ENCODE data around the gene MRPL51. TPM values are rescaled to one million over a fixed set of nuclear protein-coding genes. Genes with fewer than 3 reads are reported as not detected.
"Not testable (repeated sequence)": the region's sequence is repeated elsewhere in the genome, so short reads cannot be mapped to it uniquely, and the experiment has no call there.

The MRPL51 gene
- total RNA-seq, 2 donors from 2014 or later, result 305 to 440 TPM

DNA sequence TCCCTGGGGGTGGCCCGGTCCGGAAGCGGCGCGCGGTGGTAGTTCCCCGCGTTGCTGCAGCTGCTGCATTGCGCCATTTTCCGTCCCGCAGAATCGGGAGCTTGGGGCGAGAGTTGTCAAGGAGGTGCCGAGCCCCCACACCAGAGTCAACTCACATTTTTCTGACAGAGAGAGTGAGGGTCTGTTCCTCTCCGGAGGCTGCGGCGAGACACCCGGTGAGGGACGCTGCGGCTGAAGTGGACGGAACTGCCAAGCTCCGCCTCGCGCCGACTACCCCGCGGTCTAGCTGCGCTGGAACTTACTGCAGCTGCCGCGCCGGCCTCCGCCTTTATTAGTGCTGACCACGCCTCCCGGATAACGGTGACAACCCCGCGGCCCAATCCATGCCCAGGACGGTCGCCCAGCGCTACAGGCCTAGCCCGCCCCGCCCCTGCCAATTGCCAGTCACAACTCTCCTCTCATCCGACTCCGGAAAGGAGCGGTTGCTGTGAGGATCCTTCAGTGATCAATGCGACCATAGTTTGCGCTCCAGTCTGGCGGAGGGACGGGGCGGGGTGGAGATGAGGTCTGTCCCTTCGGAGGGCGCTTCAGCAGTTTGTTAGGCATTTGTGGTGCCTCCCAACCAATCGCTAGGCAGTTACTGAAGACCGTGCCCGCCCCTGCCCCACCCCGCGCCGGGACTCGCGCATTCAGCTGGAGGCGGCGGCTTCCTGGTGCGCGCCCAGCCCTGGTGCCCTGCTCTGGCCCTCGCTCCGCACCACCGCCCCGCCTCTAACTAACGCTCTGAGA is 22.5 kb downstream of the MRPL51 start, which contains the start of gene VAMP1:
TSS of gene VAMP1 (minus strand) at position 303 of the 789 bp plus-strand sequence. CDS start at position 157, 146 bp downstream.
- H3K9me3 Mint-ChIP-seq, result no peaks in the 10 kb centered on the region
- H3K36me3 Mint-ChIP-seq, result peaks cover 33 to 48% of the 10 kb centered on the region in 2 donors
- H3K27ac Mint-ChIP-seq, result peak within 1 kb of the TSS; percentile 86 to 97
- peak; percentile 98 for DNase-seq (ENCODE audit: low spot score in 2 of 2)
- ATAC-seq, result peak; percentile 88 to 90

GRCh38 chr12:6469609-6470374 is 23.3 kb downstream of the MRPL51 start:
- Mint-ChIP-seq H3K9me3 (no peaks in the 10 kb centered on the region), H3K36me3 (peaks cover 34 to 54% of the 10 kb centered on the region in 2 donors), H3K27ac (peak overlapping the region; percentile 86 to 97)
- ATAC-seq (no peak), DNase-seq (ENCODE audit: low spot score in 2 of 2) (no peak)

- Mint-ChIP-seq H3K27ac (peak overlapping the region; percentile 86 to 97), H3K9me3 (no peaks in the 10 kb centered on the region), H3K36me3 (peaks cover 41 to 61% of the 10 kb centered on the region in 2 donors)
- no peak for DNase-seq (ENCODE audit: low spot score in 2 of 2)
- no peak for ATAC-seq
Measured at GRCh38 chr12:6469092-6469491, 24.0 kb downstream of the MRPL51 start.

DNA sequence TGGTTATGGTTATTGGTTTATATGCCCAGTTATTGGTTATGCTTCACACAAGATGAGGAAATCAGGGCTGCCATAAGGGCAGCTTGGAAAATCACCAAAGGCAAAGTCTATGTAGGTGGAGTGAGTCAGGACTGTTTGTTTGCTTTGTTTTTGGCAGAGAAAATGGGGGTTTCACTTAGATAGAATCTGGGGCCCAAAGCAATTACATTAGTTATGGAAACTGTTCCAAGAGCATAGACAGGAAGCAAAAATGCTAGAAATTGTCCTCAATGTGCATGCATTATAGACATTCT is 24.8 kb downstream of the MRPL51 start:
- ATAC-seq (no peak), DNase-seq (ENCODE audit: low spot score in 2 of 2) (no peak)
- peak overlapping the region; percentile 86 to 97 for H3K27ac Mint-ChIP-seq
- H3K9me3 Mint-ChIP-seq, result no peaks in the 10 kb centered on the region
- H3K36me3 Mint-ChIP-seq, result peaks cover 49 to 69% of the 10 kb centered on the region in 2 donors

DNA sequence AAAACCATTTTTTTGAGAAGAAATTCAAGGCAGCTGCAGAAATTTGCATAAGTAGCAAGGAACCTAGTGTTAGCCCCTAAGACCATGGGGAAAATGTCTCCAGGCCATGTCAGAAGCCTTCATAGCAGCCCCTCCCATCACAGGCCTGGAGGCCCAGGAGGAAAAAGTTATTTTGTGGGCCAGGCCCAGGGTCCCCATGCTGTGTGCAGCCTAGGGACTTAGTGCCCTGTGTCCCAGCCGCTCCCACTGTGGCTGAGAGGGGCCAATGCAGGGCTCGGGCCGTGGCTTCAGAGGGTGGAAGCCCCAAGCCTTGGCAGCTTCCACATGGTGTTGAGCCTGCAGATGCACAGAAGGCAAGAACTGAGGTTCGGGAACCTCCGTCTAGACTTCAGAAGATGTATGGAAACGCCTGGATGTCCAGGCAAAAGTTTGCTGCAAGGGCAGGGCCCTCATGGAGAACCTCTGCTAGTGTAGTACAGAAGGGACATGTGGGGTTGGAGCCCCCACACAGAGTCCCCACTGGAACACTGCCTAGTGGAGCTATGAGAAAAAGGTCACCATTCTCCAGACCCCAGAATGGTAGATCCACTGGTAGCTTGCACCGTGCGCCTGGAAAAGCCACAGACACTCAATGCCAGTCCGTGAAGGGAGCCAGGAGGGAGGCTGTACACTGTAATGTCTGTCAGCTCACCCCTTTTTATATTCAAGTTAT is 25.3 kb downstream of the MRPL51 start:
- Mint-ChIP-seq H3K36me3 (peaks cover 54 to 74% of the 10 kb centered on the region in 2 donors), H3K27ac (peak overlapping the region; percentile 86 to 98)
- H3K9me3 Mint-ChIP-seq; DNase-seq (ENCODE audit: low spot score in 2 of 2); ATAC-seq: not testable (repeated sequence)

GRCh38 chr12:6466751-6467150 is 26.3 kb downstream of the MRPL51 start:
- H3K9me3 Mint-ChIP-seq; DNase-seq (ENCODE audit: low spot score in 2 of 2); ATAC-seq: not testable (repeated sequence)
- Mint-ChIP-seq H3K27ac (peak overlapping the region; percentile 86 to 98), H3K36me3 (peaks cover 64 to 84% of the 10 kb centered on the region in 2 donors)

GRCh38 chr12:6466184-6466573 is 26.9 kb downstream of the MRPL51 start:
- ATAC-seq (no peak), DNase-seq (ENCODE audit: low spot score in 2 of 2) (no peak)
- H3K27ac Mint-ChIP-seq, result peak overlapping the region; percentile 86 to 98
- peaks cover 70 to 90% of the 10 kb centered on the region in 2 donors for H3K36me3 Mint-ChIP-seq
- H3K9me3 Mint-ChIP-seq, result no peaks in the 10 kb centered on the region

GRCh38 chr12:6465467-6466183 is 27.4 kb downstream of the MRPL51 start:
- Mint-ChIP-seq H3K27ac (peak overlapping the region; percentile 86 to 98), H3K9me3 (no peaks in the 10 kb centered on the region), H3K36me3 (peaks cover 75 to 95% of the 10 kb centered on the region in 2 donors)
- ATAC-seq (no peak), DNase-seq (ENCODE audit: low spot score in 2 of 2) (peak in 1 of 2 donors; percentile 53)

GRCh38 chr12:6464531-6464930 is 28.5 kb downstream of the MRPL51 start:
- H3K36me3 Mint-ChIP-seq, result peaks cover 83 to 91% of the 10 kb centered on the region in 2 donors
- DNase-seq (ENCODE audit: low spot score in 2 of 2) (no peak), ATAC-seq (no peak)
- H3K27ac Mint-ChIP-seq, result peak overlapping the region; percentile 95 to 97
- H3K9me3 Mint-ChIP-seq, result no peaks in the 10 kb centered on the region

- DNase-seq (ENCODE audit: low spot score in 2 of 2) (no peak), ATAC-seq (no peak)
- Mint-ChIP-seq H3K27ac (peak overlapping the region; percentile 95 to 97), H3K36me3 (peaks cover 84 to 90% of the 10 kb centered on the region in 2 donors), H3K9me3 (no peaks in the 10 kb centered on the region)
Measured at GRCh38 chr12:6463858-6464257, 29.2 kb downstream of the MRPL51 start.

DNA sequence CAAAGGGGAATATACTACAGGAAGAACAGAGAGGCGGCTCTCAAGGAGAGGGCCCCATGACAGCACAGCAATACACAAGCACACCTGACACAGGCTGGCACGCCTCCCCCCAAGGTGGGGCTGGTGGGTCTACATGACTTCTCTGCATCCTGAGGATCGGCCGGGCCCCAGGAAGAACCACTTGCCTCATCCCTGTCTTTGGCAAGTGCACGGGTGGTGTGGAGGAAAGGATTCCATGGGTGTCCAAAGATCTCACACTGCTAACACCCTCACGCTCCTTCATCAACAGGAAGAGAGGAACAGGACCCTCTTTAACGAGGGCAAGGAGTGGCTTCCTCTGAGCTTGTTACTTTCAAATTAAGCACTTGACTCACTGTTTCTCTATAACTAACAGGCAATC is 29.8 kb downstream of the MRPL51 start:
- ATAC-seq (no peak), DNase-seq (ENCODE audit: low spot score in 2 of 2) (no peak)
- H3K27ac Mint-ChIP-seq, result peak overlapping the region; percentile 95 to 97
- peaks cover 84 to 90% of the 10 kb centered on the region in 2 donors for H3K36me3 Mint-ChIP-seq
- H3K9me3 Mint-ChIP-seq, result no peaks in the 10 kb centered on the region

GRCh38 chr12:6462234-6462995 is 30.6 kb downstream of the MRPL51 start:
- no peaks in the 10 kb centered on the region for H3K9me3 Mint-ChIP-seq
- ATAC-seq (peak; percentile 58 to 63), DNase-seq (ENCODE audit: low spot score in 2 of 2) (no peak)
- peak overlapping the region; percentile 95 to 97 for H3K27ac Mint-ChIP-seq
- peaks cover 83% of the 10 kb centered on the region in 2 donors for H3K36me3 Mint-ChIP-seq

DNA sequence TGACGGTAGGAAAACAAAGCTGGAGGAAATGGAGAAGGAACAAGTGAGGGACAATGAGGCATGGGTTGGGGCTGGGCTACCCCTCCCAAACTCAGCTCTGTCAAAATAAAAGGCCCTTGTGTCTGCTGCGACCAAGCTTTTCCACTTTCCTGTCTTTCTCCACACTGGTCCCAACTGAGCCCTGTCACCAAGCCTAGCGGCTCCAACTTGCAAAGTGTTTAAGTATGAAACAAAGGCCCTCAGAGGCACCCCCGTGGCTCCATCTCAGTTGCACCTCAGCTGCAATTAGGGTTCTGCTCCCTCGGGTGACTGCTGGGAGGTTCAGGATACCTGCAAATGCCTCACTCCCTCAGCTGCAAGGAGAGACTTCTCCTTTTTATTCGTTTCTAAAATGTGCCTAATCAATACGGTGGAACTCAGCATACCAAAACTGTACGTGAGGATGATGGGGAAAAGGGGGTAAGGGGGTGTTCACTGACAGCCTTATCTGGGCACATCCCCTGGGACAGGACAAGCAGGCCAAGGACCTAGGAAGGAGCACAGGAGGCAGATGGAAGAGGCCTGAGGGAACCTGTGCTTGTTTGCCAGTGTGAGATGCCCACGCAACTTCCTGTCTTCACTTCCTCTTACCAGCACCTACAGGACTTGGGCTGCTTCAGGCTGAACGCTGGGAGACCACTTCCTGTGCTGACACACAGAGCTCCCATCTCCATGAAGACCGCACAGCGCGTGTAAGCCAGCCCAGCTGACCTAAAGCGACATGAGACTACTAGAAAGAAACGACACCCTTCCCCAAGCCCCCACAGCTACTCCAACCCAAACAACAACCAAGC is 31.4 kb downstream of the MRPL51 start:
- Mint-ChIP-seq H3K9me3 (no peaks in the 10 kb centered on the region), H3K36me3 (peaks cover 81 to 83% of the 10 kb centered on the region in 2 donors), H3K27ac (peak overlapping the region; percentile 95 to 97)
- ATAC-seq (peak; percentile 85 to 87), DNase-seq (ENCODE audit: low spot score in 2 of 2) (peak; percentile 71 to 88)

- no peak for DNase-seq (ENCODE audit: low spot score in 2 of 2)
- Mint-ChIP-seq H3K27ac (peak overlapping the region; percentile 95 to 97), H3K36me3 (peaks cover 74 to 76% of the 10 kb centered on the region in 2 donors), H3K9me3 (no peaks in the 10 kb centered on the region)
- peak; percentile 21 to 44 for ATAC-seq
Measured at GRCh38 chr12:6460751-6461371, 32.2 kb downstream of the MRPL51 start.
